HG03575 (cell line): ENCODE data around the gene NSD1.

Source experiments
- ATAC-seq: cut with Tn5 transposase; IDR thresholded peaks from one replicate; pipeline ENCODE4 v1.9.1; 2021; ENCODE audit not compliant: unreplicated experiment, insufficient number of reproducible peaks, low FRiP score; ENCODE audit errors: extremely low read depth

The NSD1 gene

GRCh38 chr5:177097016-177097985 lies 36.3 kb upstream of the NSD1 start:
- ATAC-seq = no peak

GRCh38 chr5:177098120-177098469 lies 35.5 kb upstream of the NSD1 start:
- ATAC-seq = no peak

GRCh38 chr5:177098470-177099141 lies 35.0 kb upstream of the NSD1 start:
- no peak for ATAC-seq

DNA sequence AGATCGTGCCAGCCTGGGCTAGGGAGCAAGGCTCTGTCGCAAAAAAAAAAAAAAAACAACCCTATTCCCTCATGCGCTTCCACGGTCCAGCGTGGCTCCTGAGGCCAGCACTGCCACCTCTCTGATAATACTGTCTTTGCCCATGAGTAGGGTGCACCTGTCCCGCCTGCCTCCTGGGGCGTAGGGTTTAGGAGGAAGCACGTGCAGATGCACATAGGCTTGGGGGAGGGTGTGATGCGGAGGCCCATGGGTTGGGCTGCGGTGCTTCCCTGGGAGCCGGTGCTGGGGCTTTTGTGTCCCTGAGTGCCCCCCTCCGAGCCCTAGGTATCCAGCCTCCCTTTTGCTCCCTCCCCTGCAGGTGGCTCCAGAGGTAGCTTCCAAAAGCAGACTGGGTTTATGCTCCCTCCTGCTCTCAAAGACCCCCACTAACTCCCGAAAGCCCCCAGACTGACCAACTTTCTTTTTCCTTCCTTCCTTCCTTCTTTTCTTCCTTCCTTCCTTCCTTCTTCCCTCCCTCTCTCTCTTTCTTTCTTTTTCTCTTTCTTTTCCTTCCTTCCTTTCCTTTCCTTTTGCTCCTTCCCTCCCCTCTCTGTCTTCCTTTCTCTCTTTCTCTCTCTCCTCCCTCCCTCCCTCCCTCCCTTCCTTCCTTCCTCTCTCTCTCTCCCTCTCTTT lies 34.0 kb upstream of the NSD1 start:
- ATAC-seq = no peak

DNA sequence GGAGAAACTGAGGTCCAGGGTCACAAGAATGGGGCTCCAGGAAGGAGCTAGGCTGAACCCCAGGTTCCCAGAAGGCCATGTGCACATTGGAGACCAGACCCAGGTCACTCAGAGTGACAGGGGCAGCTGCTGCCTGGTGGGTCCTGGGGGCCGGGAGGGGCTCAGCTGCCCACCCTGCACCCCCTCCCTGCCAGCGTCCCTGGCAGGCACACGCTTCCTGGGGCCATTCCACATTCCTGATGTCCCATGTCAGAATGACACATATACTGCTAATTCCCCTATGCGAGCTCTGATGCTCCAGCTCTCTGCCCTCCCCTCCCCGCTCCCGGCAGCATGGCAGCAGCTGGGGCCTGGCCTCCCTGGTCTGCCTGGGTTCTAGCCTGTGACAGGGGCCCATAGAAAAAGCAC lies 32.9 kb upstream of the NSD1 start:
- ATAC-seq = no peak

DNA sequence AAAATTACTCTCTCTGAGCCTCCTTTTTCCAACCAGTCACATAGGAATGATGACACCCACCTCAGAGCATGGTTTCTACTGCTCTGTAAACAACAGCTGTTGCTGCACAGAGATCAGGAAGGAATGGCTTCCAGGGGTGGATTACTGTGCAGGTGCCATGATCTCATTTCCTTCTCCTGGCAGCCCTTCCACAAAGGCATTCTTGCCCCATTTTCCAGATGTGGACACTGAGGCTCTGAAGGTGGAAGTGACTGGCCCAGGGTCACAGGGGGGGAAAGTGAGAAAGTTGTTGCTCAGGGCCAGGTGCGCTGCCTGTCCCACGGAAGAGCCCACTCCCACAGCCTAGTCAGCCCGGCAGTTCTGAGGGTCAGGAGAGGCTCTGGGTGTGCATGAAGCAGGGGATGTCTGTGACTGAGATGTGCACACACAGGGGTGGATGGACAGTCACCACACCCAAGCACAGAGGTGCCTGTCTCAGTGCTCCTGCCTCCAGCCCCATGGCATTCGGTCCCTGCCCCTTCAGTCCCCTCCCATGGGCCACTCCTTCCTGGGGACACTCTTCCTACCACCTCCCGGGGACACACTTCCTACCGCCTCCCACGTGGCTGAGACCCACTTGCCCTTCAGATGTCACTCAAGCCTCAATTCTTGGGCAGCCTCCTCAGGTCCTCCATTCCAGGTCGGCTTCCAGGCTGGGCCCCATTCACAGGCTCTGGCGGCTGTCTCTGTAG lies 29.9 kb upstream of the NSD1 start:
- no peak for ATAC-seq

DNA sequence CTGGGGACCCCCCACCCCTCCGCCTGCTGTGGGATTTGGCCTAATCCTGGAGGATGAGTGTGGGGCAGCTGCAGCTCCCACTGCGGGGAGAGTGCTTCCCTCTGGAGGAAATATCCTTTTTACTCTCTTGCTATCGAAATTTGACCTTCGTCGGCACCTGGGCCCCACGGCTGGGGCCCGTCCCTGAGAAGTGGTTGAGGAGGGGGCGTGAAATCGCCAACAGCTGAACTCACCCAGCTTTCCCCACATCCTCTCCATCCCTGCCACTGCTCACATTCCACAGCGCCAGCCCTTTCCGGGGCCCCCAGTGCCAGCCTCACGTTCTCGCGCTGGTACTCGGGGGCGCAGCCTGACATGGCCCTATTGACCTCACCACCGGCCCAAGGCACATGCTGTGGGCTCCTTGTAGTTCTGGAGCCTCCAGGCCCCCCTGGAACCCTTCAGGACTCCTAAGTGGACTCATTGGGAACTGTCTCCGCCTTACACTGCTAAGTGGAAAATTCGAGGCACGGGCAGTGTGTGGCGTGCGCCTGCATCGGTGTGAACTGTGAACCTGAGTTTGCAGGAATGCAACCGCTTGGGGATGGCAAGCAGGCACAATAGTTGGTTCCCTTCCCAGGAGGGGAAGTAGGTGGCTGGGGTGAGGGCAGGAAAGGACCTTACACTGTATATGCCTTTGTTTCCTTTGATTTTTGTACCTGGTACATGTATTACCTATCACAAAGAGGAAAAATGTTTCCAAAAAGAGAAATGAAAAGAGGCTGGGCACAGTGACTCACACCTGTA lies 27.7 kb upstream of the NSD1 start:
- no peak for ATAC-seq

DNA sequence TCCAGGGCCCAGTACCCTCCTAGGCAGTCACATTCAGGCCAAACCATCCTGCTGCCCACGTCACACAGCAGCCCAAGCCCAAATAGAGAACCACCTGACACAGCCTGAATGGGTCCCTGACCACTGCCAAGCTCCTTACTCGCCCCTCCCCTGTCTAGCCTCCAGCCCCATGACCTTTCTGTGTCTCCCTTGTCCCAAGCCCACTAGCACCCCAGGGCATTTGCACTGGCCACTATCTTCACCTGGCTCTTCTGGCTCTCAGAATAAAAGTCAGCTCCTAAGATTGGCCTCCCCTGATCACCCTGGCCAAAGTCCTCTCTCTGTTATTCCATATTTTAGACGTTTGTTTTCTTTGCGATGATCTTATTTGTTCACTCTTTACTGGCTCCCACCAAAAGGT lies 26.4 kb upstream of the NSD1 start:
- no peak for ATAC-seq

DNA sequence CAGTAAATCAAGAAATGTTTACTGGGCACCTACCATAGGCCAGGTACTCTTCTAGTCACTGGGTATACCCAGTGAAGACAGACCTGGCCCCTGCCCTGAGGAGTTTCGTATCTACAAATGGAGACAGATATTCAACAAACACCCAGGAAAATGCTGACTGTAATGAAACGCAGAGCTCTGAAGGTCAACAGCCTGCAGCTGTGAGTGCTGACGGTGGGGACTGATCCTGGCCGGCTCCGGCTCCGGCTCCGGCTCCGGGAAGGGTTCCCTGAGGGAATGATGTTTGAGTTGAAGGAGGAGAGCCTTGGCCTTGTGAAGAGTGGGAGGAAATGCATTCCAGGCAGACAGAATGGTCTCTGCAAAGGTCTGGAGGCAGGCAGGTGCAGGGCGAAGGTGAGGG lies 23.8 kb upstream of the NSD1 start:
- ATAC-seq = no peak

DNA sequence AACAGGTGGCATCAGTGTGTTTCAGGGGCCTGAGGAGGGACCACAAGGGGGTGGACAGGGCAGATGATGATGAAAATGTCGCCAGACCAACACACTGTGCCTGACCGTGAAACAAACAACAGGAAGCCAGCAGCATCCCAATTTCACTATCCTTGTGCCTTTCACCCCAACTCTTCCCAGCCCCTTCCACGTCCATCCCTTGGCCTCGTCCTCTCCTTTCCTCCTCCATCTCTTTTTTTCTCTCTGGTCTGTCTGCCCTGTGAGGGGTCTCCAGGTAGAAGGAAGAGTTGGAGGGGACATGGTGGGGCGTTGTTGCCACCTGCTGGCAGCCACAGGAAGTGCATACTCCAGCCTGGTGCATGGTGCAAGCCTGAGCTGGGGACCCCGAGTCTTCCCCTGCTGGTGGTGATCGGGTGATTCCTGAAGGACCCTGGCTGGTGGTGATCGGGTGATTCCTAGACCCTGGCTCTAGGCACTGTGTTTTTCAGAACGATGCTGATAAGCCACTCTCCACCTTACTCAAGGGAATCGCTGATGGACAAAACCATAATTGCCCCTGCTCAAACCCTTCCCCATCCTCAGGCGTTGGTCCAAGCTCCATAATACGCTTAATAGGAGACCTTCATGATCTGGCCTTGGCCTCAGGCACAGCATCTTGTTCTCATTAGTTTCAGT lies 21.7 kb upstream of the NSD1 start:
- no peak for ATAC-seq

DNA sequence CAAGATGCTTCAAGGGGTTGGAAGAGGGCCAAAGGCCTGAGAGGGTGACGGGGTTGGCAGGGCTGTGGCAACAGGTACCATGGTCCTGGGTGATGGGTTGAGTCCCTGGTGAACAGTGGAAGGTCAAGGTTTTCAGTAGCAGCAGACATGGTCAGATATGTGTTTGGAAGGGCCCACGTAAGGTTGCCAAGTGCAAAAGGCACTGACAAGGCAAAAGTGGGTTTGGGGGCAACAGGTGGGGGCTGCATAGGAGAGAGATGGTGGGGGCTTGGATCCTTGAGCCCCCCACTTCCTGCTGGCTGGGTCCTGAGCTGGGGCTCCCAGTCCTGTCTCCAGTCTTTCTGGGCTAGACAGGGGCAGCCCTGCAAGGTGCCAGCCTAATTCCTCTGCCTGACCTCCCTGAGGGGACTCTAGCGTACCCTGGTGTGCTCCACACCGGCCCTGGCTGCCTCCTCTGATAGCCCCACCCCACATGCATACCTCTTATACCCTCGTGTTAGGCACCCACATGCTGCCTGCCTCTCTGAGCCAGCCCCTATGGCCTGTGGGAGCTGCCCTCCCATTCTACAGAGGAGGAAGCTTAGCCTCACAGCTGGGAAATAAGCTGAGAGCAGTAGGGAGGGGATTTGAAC lies 20.9 kb upstream of the NSD1 start:
- ATAC-seq = no peak

DNA sequence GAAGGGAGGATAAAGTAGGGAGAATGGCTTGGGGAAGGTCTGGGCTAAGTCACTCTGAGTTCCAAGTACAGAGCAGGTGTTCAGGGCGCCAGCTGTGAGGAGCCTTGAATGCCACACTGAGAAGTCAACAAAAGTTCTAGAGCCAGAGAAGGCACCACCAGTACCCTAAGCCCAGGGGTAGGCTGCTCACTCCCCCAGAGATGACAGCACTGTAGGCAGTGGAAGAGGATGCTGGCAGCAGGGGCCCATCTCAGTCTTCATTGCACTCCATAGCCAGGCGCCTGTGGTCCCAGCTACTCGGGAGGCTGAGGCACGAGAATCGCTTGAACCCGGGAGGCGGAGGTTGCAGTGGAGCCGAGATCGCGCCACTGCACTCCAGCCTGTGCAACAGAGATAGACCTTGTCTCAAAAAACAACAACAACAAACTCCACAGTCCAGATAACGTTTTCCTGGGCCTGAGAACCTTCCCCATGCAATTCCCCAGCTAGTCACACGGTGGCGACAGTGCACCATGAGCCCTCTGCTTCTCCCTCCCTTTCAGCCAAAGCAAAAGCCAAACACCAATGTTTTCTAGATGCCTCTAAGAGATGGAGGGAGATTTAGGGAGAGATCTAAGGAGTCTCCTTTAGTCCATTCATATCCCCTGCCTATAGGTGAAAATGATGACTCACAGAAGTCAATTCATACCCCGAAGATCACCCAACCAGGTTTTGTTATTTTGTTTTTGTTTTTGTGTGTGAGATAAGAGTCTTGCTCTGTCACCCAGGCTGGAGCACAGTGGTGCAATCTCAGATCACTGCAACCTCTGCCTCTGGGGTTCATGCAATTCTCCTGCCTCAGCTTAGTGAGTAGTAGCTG lies 19.8 kb upstream of the NSD1 start:
- no peak for ATAC-seq

DNA sequence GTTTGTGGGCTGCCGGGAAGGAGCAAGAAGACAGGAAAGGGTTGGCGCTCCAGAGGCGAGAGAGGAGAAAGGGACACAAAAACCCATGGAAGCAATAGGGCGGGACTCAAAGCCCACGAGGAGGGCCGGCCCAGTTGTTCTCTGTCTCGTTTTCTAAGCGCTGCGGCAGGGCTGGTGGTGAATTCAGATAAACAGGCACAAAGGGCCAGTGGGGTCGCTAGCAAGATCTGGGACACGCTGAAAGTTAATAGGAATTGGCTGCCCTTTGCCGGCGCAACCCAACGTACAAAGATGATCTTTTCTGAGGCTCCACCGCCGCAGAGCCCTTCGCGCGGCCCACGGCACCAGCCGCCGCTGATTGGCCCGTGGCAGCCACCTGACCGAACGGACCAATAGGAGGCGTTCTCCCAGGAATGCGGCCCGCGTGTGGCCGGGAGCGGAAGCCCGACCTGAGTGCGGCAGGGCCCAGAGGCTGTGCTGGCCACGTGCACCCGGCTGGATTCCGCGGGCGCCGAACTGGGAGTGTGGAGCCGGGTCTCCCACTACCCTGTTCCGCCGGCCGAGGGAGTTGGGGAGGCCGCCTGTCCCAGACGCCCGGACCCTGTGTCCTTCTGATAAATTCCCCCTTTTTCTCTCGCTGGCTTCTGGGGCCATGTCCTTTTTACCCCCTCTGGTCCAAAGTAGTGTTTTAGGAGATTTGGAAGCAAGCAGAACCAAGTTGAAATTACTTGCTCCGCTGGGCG lies 16.8 kb upstream of the NSD1 start:
- no peak for ATAC-seq

- ATAC-seq = no peak
Observed at GRCh38 chr5:177117441-177118045, 16.0 kb upstream of the NSD1 start.

DNA sequence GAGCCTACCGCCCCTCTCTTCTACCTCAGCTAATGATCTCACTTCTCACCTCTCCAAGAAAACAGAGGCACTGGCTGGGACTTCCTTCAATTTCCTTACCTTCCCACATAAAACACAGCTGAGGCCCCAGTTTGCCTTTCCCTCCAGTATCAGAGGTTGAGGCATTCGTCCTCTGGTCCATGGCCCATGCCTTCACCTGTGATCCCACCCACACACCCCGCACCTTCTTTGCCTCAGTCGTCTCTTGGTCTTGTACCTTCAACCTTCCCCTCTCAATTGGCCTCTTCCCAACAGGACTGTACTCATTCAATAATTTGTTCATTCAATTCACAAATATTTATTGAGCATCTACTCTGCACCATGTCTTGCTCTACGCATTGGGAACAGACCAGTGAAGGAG lies 11.0 kb upstream of the NSD1 start:
- ATAC-seq = no peak
